ENCODE data around the gene WNT6.

DNA sequence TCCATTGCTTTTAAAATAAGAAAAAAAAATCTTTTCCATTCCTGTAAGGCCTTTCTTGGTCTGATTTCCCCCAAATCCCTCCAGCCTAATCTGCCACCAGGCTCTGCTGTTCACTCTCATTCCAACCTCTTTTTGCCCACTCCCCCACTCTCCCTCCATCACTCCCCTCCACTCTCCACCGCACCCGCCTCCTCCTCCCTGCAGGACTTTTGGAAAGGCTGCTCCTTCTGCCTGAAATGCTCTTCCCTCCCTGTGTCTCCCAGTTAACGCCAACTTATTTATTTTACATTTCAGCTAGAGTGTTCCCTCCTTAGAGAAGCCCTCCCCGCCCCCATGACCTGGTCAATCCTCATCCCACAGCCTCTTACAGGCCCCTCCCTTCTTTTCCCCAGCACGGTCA, 4.7 kb upstream of the WNT6 start:
- TF ChIP-seq, protein P1, sequence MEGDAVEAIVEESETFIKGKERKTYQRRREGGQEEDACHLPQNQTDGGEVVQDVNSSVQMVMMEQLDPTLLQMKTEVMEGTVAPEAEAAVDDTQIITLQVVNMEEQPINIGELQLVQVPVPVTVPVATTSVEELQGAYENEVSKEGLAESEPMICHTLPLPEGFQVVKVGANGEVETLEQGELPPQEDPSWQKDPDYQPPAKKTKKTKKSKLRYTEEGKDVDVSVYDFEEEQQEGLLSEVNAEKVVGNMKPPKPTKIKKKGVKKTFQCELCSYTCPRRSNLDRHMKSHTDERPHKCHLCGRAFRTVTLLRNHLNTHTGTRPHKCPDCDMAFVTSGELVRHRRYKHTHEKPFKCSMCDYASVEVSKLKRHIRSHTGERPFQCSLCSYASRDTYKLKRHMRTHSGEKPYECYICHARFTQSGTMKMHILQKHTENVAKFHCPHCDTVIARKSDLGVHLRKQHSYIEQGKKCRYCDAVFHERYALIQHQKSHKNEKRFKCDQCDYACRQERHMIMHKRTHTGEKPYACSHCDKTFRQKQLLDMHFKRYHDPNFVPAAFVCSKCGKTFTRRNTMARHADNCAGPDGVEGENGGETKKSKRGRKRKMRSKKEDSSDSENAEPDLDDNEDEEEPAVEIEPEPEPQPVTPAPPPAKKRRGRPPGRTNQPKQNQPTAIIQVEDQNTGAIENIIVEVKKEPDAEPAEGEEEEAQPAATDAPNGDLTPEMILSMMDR (IDR thresholded peaks at IDR 0.05): no peak
- no peak for TF ChIP-seq POLR2A (IDR thresholded peaks at IDR 0.05)

All from prostate gland (tissue), 2 donors.